HepG2 (cell line): ENCODE results near the gene TCEA3. TPM values are rescaled to one million over a fixed set of nuclear protein-coding genes. Genes with fewer than 3 reads are reported as not detected.
A peak's percentile ranks its signal among the peaks of the same experiment; 100 is the strongest.

Source experiments
- HHEX ChIP-seq: IDR thresholded peaks from 2 replicates; pipeline ENCODE4 v1.6.1; 2016; ENCODE audit warnings: control low read depth
- HMGXB3 ChIP-seq: sonication (generic); formaldehyde crosslinking; IDR thresholded peaks from 2 replicates; pipeline ENCODE4 v1.4.0; 2020; ENCODE audit warnings: missing genetic modification reagents, borderline replicate concordance
- MXD1 ChIP-seq: sonication (generic); formaldehyde crosslinking; IDR thresholded peaks from 2 replicates; pipeline ENCODE4 v1.4.0; 2020; ENCODE audit warnings: mild to moderate bottlenecking, missing genetic modification reagents
- MXD4 ChIP-seq: IDR thresholded peaks from 2 replicates; pipeline ENCODE4 v1.6.1; 2016; ENCODE audit warnings: mild to moderate bottlenecking, missing biosample characterization, missing genetic modification reagents
- NCOA5 ChIP-seq: sonication (generic); formaldehyde crosslinking; IDR thresholded peaks from 2 replicates; pipeline ENCODE4 v1.4.0; 2020; ENCODE audit warnings: missing genetic modification reagents
- POGZ ChIP-seq: sonication (generic); formaldehyde crosslinking; IDR thresholded peaks from 2 replicates; pipeline ENCODE4 v1.4.0; 2020; ENCODE audit warnings: mild to moderate bottlenecking, missing genetic modification reagents
- SSRP1 ChIP-seq: IDR thresholded peaks from 2 replicates; pipeline ENCODE4 v1.6.1; 2016; ENCODE audit warnings: control low read depth
- TEAD3 ChIP-seq: optimal IDR thresholded peaks from 2 replicates; pipeline ENCODE3; 2016; ENCODE audit warnings: borderline replicate concordance
- U2AF1 ChIP-seq: fragments of 200-400 bp; formaldehyde crosslinking; optimal IDR thresholded peaks from 2 replicates; pipeline ENCODE3; 2017; ENCODE audit warnings: mild to moderate bottlenecking, low read depth, low read length
- ZBTB7B ChIP-seq: sonication (generic); formaldehyde crosslinking; IDR thresholded peaks from 2 replicates; pipeline ENCODE4 v1.4.0; 2020; ENCODE audit warnings: missing genetic modification reagents
- ZNF224 ChIP-seq: sonication (generic); formaldehyde crosslinking; IDR thresholded peaks from 2 replicates; pipeline ENCODE4 v1.5.0; 2020; ENCODE audit warnings: mild to moderate bottlenecking, missing genetic modification reagents
- ZNF350 ChIP-seq: sonication (generic); formaldehyde crosslinking; IDR thresholded peaks from 2 replicates; pipeline ENCODE4 v1.4.0; 2020; ENCODE audit warnings: mild to moderate bottlenecking, low read depth, missing genetic modification reagents, borderline replicate concordance
- ZNF510 ChIP-seq: sonication (generic); formaldehyde crosslinking; IDR thresholded peaks from 2 replicates; pipeline ENCODE4 v1.4.0; 2020; ENCODE audit warnings: low read depth, mild to moderate bottlenecking, missing genetic modification reagents
- ZNF552 ChIP-seq: sonication (generic); formaldehyde crosslinking; IDR thresholded peaks from 2 replicates; pipeline ENCODE4 v1.9.0; 2022; ENCODE audit warnings: missing genetic modification reagents, mild to moderate bottlenecking, borderline replicate concordance
- ZNF737 ChIP-seq: sonication (generic); formaldehyde crosslinking; IDR thresholded peaks from 2 replicates; pipeline ENCODE4 v1.5.0; 2020; ENCODE audit warnings: missing genetic modification reagents, mild to moderate bottlenecking, borderline replicate concordance
- polyA plus RNA-seq, 8 experiments: library from polyadenylated mRNA; depleted of rRNA in 3 of 8; stranded (reverse) in 7 of 8; unstranded in 1 of 8; fragments of >200 nt; fragmentation: Illumina TruSeq in 4 of 8; extraction: Trizol in 4 of 8; gene quantifications; 2 replicates each; pipeline versions ENCODE4 v1.2.1 to v1.2.3, GENCODE V29; 2011 to 2016; ENCODE audit warnings: low read depth in 4 of 8, missing spikeins in 1 of 8, mixed read lengths in 1 of 8; ENCODE audit not compliant: insufficient read depth in 1 of 8
- total RNA-seq, 5 experiments: library from RNA; depleted of rRNA; stranded (reverse); fragments of >200 nt; fragmentation: Illumina TruSeq; extraction: Trizol; gene quantifications; 2 replicates each; pipeline ENCODE4 v1.2.3, GENCODE V29; 2016; ENCODE audit warnings: low read depth in 1 of 5
- TF ChIP-seq, protein P1 (sequence below): sonication (generic); formaldehyde crosslinking; IDR thresholded peaks from 2 replicates; pipeline ENCODE4 v1.5.0; 2020; ENCODE audit warnings: mild to moderate bottlenecking, missing genetic modification reagents, borderline replicate concordance

Gene TCEA3
- total and polyA plus RNA-seq, 2 of the 13 experiments (the other 11 are each of a cell fraction or from before 2014, with no cell fraction given): 55.5 to 84.6 TPM

DNA sequence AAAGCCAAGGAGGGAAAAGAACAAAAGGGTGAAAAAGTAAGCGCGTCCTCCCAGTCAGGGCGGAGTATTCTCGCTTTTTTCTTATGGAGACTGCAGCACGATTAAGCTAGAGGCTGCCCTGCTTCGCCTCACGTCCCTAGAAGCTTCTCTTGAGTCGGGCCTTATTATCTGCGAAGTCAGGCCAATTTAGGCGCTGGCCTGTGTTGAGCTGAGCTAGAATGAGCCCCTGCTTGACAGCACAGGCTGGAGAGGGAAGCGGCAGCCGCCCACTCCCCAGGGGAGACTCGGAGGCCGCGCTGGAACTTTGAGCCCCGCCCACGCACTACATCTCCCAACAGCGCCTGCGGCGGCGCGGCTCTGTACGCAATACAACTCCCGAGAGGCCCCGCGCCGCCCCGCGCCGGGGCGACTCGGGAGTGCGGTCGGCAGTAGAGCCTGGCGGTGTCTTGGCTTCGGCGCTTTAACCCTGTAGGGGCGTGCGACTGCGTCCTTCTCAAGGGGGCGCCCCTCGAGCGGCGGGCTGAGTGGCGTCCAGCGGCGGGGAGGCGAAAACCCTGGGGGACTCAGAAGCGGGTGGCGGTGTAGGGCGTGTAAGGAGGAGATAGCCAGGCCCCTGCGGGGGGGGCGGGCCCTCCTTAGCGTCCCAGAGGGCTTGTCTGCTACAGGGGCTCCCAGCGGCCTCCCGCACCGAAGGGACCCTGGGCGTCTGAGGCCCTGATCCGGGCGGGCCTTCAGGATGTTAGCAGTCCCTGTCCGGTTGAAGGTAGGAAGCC lies 55.8 kb downstream of the TCEA3 start (continued):
- TF ChIP-seq U2AF1 (peak; percentile 42), ZNF552 (CRISPR knock-in tag) (peak; percentile 58; the same call in 1 of the 2 replicates), ZBTB7B (peak; percentile 81; the same call in 1 of the 2 replicates), POGZ (CRISPR knock-in tag) (no peak; the same call in 1 of the 2 replicates), ZNF350 (peak; percentile 53; the same call in 1 of the 2 replicates), ZNF737 (CRISPR knock-in tag) (0 out of 2 replicates have a peak, but pooled peaks have one; percentile 77), ZNF510 (CRISPR knock-in tag) (peak; percentile 85; the same call in 1 of the 2 replicates), NCOA5 (CRISPR knock-in tag) (no peak), HHEX (no peak), TEAD3 (CRISPR knock-in tag) (no peak), HMGXB3 (CRISPR knock-in tag) (0 out of 2 replicates have a peak, but pooled peaks have one; percentile 10), MXD1 (peak; percentile 44; the same call in 1 of the 2 replicates), SSRP1 (CRISPR knock-in tag) (0 out of 2 replicates have a peak, but pooled peaks have one; percentile 9), MXD4 (CRISPR knock-in tag) (no peak), ZNF224 (CRISPR knock-in tag) (peak; percentile 67; the same call in 1 of the 2 replicates)
- TF ChIP-seq, protein P1, sequence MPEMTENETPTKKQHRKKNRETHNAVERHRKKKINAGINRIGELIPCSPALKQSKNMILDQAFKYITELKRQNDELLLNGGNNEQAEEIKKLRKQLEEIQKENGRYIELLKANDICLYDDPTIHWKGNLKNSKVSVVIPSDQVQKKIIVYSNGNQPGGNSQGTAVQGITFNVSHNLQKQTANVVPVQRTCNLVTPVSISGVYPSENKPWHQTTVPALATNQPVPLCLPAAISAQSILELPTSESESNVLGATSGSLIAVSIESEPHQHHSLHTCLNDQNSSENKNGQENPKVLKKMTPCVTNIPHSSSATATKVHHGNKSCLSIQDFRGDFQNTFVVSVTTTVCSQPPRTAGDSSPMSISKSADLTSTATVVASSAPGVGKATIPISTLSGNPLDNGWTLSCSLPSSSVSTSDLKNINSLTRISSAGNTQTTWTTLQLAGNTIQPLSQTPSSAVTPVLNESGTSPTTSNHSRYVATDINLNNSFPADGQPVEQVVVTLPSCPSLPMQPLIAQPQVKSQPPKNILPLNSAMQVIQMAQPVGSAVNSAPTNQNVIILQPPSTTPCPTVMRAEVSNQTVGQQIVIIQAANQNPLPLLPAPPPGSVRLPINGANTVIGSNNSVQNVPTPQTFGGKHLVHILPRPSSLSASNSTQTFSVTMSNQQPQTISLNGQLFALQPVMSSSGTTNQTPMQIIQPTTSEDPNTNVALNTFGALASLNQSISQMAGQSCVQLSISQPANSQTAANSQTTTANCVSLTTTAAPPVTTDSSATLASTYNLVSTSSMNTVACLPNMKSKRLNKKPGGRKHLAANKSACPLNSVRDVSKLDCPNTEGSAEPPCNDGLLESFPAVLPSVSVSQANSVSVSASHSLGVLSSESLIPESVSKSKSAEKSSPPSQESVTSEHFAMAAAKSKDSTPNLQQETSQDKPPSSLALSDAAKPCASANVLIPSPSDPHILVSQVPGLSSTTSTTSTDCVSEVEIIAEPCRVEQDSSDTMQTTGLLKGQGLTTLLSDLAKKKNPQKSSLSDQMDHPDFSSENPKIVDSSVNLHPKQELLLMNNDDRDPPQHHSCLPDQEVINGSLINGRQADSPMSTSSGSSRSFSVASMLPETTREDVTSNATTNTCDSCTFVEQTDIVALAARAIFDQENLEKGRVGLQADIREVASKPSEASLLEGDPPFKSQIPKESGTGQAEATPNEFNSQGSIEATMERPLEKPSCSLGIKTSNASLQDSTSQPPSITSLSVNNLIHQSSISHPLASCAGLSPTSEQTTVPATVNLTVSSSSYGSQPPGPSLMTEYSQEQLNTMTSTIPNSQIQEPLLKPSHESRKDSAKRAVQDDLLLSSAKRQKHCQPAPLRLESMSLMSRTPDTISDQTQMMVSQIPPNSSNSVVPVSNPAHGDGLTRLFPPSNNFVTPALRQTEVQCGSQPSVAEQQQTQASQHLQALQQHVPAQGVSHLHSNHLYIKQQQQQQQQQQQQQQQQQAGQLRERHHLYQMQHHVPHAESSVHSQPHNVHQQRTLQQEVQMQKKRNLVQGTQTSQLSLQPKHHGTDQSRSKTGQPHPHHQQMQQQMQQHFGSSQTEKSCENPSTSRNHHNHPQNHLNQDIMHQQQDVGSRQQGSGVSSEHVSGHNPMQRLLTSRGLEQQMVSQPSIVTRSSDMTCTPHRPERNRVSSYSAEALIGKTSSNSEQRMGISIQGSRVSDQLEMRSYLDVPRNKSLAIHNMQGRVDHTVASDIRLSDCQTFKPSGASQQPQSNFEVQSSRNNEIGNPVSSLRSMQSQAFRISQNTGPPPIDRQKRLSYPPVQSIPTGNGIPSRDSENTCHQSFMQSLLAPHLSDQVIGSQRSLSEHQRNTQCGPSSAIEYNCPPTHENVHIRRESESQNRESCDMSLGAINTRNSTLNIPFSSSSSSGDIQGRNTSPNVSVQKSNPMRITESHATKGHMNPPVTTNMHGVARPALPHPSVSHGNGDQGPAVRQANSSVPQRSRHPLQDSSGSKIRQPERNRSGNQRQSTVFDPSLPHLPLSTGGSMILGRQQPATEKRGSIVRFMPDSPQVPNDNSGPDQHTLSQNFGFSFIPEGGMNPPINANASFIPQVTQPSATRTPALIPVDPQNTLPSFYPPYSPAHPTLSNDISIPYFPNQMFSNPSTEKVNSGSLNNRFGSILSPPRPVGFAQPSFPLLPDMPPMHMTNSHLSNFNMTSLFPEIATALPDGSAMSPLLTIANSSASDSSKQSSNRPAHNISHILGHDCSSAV: 0 out of 2 replicates have a peak, but pooled peaks have one; percentile 63
